ENCODE results near the gene EIF4B. TPM values are rescaled to one million over a fixed set of nuclear protein-coding genes. Genes with fewer than 3 reads are reported as not detected.

The EIF4B gene
- total and polyA plus RNA-seq, 2 of the 13 experiments (the other 11 are each of a cell fraction or from before 2014, with no cell fraction given), result 416 to 548 TPM

- no peak for TF ChIP-seq REXO4 (CRISPR knock-in tag; IDR thresholded peaks at IDR 0.05; ENCODE audit: borderline replicate concordance)
- TF ChIP-seq ZNF547 (CRISPR knock-in tag; IDR thresholded peaks at IDR 0.05), result peak; percentile 78
- TF ChIP-seq ZNF329 (CRISPR knock-in tag; IDR thresholded peaks at IDR 0.05; ENCODE audit: low read depth), result no peak
- TF ChIP-seq ZNF589 (CRISPR knock-in tag; conservative IDR thresholded peaks at IDR 0.05), result 0 out of 2 replicates have a peak, but pooled peaks have one; percentile 2
- no peak for TF ChIP-seq RFX3 (CRISPR knock-in tag; IDR thresholded peaks at IDR 0.05)
- no peak for TF ChIP-seq MATR3 (CRISPR knock-in tag; IDR thresholded peaks at IDR 0.05)
- TF ChIP-seq ZNF703 (CRISPR knock-in tag; IDR thresholded peaks at IDR 0.05; ENCODE audit: borderline replicate concordance), result 0 out of 2 replicates have a peak, but pooled peaks have one; percentile 20
- no peak for TF ChIP-seq ZNF484 (CRISPR knock-in tag; IDR thresholded peaks at IDR 0.05; ENCODE audit: borderline replicate concordance, low read depth)
- TF ChIP-seq THRA (CRISPR knock-in tag; IDR thresholded peaks at IDR 0.05; ENCODE audit: borderline replicate concordance), result no peak
- TF ChIP-seq ZNF383 (CRISPR knock-in tag; IDR thresholded peaks at IDR 0.05; ENCODE audit: borderline replicate concordance), result no peak
- TF ChIP-seq ZNF660 (CRISPR knock-in tag; IDR thresholded peaks at IDR 0.05; ENCODE audit: borderline replicate concordance, low read depth), result no peak
- no peak for TF ChIP-seq ZNF543 (CRISPR knock-in tag; IDR thresholded peaks at IDR 0.05)
- no peak for TF ChIP-seq ZNF143 (CRISPR knock-in tag; IDR thresholded peaks at IDR 0.05)
- no peak for TF ChIP-seq ADNP (CRISPR knock-in tag; IDR thresholded peaks at IDR 0.05)
- TF ChIP-seq SKI (IDR thresholded peaks at IDR 0.05; ENCODE audit: partially characterized antibody), result peak; percentile 55
- TF ChIP-seq ZFP82 (CRISPR knock-in tag; IDR thresholded peaks at IDR 0.05; ENCODE audit: borderline replicate concordance), result peak; percentile 95
- no peak for TF ChIP-seq KLF12 (CRISPR knock-in tag; IDR thresholded peaks at IDR 0.05; ENCODE audit: borderline replicate concordance)
- peak; percentile 86 for TF ChIP-seq KAT8 (CRISPR knock-in tag; IDR thresholded peaks at IDR 0.05)
- TF ChIP-seq ZNF431 (CRISPR knock-in tag; IDR thresholded peaks at IDR 0.05; ENCODE audit: borderline replicate concordance, low read depth), result no peak
- TF ChIP-seq DDIT3 (CRISPR knock-in tag; IDR thresholded peaks at IDR 0.05), result no peak
- no peak for TF ChIP-seq TERF1 (CRISPR knock-in tag; IDR thresholded peaks at IDR 0.05)
- TF ChIP-seq ZNF784 (CRISPR knock-in tag; IDR thresholded peaks at IDR 0.05; ENCODE audit: borderline replicate concordance), result no peak; the same call in 1 of the 2 replicates
- TF ChIP-seq SIN3B (IDR thresholded peaks at IDR 0.05; ENCODE audit: low read length), result peak; percentile 72; the same call in 1 of the 2 replicates
- peak; percentile 78 for TF ChIP-seq DRAP1 (CRISPR knock-in tag; IDR thresholded peaks at IDR 0.05)
- TF ChIP-seq THAP8 (CRISPR knock-in tag; IDR thresholded peaks at IDR 0.05; ENCODE audit: borderline replicate concordance), result peak; percentile 62; the same call in 1 of the 2 replicates
These were observed at the start of gene EIF4B (continued) for GRCh38 chr12:53005986-53006809.
